Peyer's patch (tissue), 4 donors: ENCODE measurements around the gene HRH1.

Source experiments
- POLR2A ChIP-seq, 2 donors: fragments of 450-650 bp; IDR thresholded peaks; one replicate each; pipeline ENCODE4 v1.5.1; 2017; ENCODE audit warnings: antibody characterized with exemption in 2 of 2, mild to moderate bottlenecking in 2 of 2, moderate library complexity in 2 of 2
- TF ChIP-seq, protein P1 (sequence below), 6 experiments: fragments of 450-650 bp in 4 of 6; fragments of 200-600 bp in 2 of 6; sonication (generic) in 1 of 6; IDR thresholded peaks; one replicate each; pipeline ENCODE4 v1.5.1; 2017 to 2019; ENCODE audit warnings: antibody characterized with exemption in 6 of 6, mild to moderate bottlenecking in 3 of 6, moderate library complexity in 1 of 6

- no peak for TF ChIP-seq POLR2A (IDR thresholded peaks at IDR 0.05)
- TF ChIP-seq, protein P1, sequence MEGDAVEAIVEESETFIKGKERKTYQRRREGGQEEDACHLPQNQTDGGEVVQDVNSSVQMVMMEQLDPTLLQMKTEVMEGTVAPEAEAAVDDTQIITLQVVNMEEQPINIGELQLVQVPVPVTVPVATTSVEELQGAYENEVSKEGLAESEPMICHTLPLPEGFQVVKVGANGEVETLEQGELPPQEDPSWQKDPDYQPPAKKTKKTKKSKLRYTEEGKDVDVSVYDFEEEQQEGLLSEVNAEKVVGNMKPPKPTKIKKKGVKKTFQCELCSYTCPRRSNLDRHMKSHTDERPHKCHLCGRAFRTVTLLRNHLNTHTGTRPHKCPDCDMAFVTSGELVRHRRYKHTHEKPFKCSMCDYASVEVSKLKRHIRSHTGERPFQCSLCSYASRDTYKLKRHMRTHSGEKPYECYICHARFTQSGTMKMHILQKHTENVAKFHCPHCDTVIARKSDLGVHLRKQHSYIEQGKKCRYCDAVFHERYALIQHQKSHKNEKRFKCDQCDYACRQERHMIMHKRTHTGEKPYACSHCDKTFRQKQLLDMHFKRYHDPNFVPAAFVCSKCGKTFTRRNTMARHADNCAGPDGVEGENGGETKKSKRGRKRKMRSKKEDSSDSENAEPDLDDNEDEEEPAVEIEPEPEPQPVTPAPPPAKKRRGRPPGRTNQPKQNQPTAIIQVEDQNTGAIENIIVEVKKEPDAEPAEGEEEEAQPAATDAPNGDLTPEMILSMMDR (IDR thresholded peaks at IDR 0.05): no peak
Observed at GRCh38 chr3:11312166-11312565, 157.9 kb downstream of the HRH1 start.
